H1 (cell line): ENCODE measurements around the gene APOBEC3G. TPM values are rescaled to one million over a fixed set of nuclear protein-coding genes. Genes with fewer than 3 reads are reported as not detected.

Experiments
- CTCF ChIA-PET: fragments of 300-600 bp; sonication (Branson Sonifier 250); formaldehyde crosslinking; loops from one replicate; lab custom pipeline; 2021; ENCODE audit not compliant: partially characterized antibody; lab: Charles Lee
- POLR2A ChIA-PET: fragments of 300-600 bp; sonication (Branson Sonifier 250); formaldehyde crosslinking; loops from one replicate; lab custom pipeline; 2021; ENCODE audit warnings: inconsistent platforms; ENCODE audit not compliant: partially characterized antibody; lab: Charles Lee
- DNase-seq, 2 experiments: peaks; one replicate each; pipeline versions ENCODE4 v3.0.0 to v3.0.0-alpha.2; 2010 to 2022; ENCODE audit warnings: low spot score in 2 of 2, low read depth in 1 of 2, mixed read lengths in 1 of 2
- FAIRE-seq: peaks from 2 replicates; lab custom pipeline; 2011; peaks lifted over from hg19 to GRCh38; lab: Jason Lieb, UNC
- H2AFZ ChIP-seq: 2 replicates; pipeline ENCODE4 v1.8.1; 2012; ENCODE audit warnings: low read length, inconsistent platforms
- H2AK5ac ChIP-seq: 2 replicates; pipeline ENCODE4 v1.6.1; 2013; ENCODE audit warnings: low read depth, low read length
- H2BK120ac ChIP-seq: replicated peaks from 2 replicates; pipeline ENCODE3; 2013; ENCODE audit warnings: low read depth, low read length, inconsistent platforms
- H2BK12ac ChIP-seq: 2 replicates; pipeline ENCODE4 v1.6.1; 2013; ENCODE audit warnings: low read depth, low read length
- H2BK15ac ChIP-seq: 2 replicates; pipeline ENCODE4 v1.6.1; 2013; ENCODE audit warnings: low read length
- H2BK20ac ChIP-seq: 2 replicates; pipeline ENCODE4 v1.6.1; 2013; ENCODE audit warnings: low read length
- H2BK5ac ChIP-seq: 2 replicates; pipeline ENCODE4 v1.6.1; 2013; ENCODE audit warnings: low read depth, low read length
- H3K14ac ChIP-seq: 2 replicates; pipeline ENCODE4 v1.6.1; 2013; ENCODE audit warnings: inconsistent platforms; ENCODE audit not compliant: insufficient read length
- H3K18ac ChIP-seq: 2 replicates; pipeline ENCODE4 v1.6.1; 2013; ENCODE audit warnings: low read length; ENCODE audit errors: extremely low read depth
- H3K23ac ChIP-seq: 2 replicates; pipeline ENCODE4 v1.6.1; 2013; ENCODE audit warnings: inconsistent platforms; ENCODE audit not compliant: insufficient read length
- H3K23me2 ChIP-seq: 2 replicates; pipeline ENCODE4 v1.6.1; 2013; ENCODE audit warnings: low read depth, low read length
- H3K27ac ChIP-seq: 2 replicates; pipeline ENCODE4 v1.6.1; 2011; ENCODE audit warnings: low read depth, low read length, inconsistent platforms
- H3K27me3 ChIP-seq, 4 experiments: replicated peaks in 1 of 4; 1 replicate in 1 of 4; 2 replicates in 3 of 4; pipeline versions ENCODE4 v1.6.1 to v1.8.1; 2011 to 2013; ENCODE audit warnings: low read length in 3 of 4, mild to moderate bottlenecking in 3 of 4, inconsistent platforms in 2 of 4, mixed read lengths in 2 of 4, moderate library complexity in 1 of 4; ENCODE audit not compliant: control insufficient read depth in 3 of 4, insufficient read depth in 3 of 4; ENCODE audit errors: extremely low read depth in 1 of 4
- H3K36me3 ChIP-seq, 4 experiments: 2 replicates each; pipeline versions ENCODE4 v1.6.1 to v1.8.1; 2011 to 2013; ENCODE audit warnings: mild to moderate bottlenecking in 4 of 4, low read length in 3 of 4, moderate library complexity in 2 of 4, control low read depth in 1 of 4, inconsistent platforms in 1 of 4; ENCODE audit not compliant: insufficient read depth in 4 of 4, control insufficient read depth in 2 of 4
- H3K4ac ChIP-seq: replicated peaks from 2 replicates; pipeline ENCODE3; 2013; ENCODE audit warnings: low read length, low read depth, mixed read lengths, inconsistent platforms; ENCODE audit not compliant: insufficient read length
- H3K4me1 ChIP-seq, 4 experiments: replicated peaks in 1 of 4; 1 replicate in 1 of 4; 2 replicates in 3 of 4; pipeline versions ENCODE4 v1.6.1 to v1.8.1; 2011 to 2013; ENCODE audit warnings: low read length in 3 of 4, inconsistent platforms in 2 of 4, mixed read lengths in 1 of 4; ENCODE audit not compliant: insufficient read depth in 4 of 4, control insufficient read depth in 3 of 4
- H3K4me2 ChIP-seq, 2 experiments: 2 replicates each; pipeline versions ENCODE4 v1.6.1 to v1.8.1; 2011 to 2013; ENCODE audit warnings: low read depth in 2 of 2, low read length in 2 of 2, control low read depth in 1 of 2, inconsistent platforms in 1 of 2, mild to moderate bottlenecking in 1 of 2; ENCODE audit not compliant: insufficient read depth in 1 of 2
- H3K4me3 ChIP-seq, 4 experiments: fragments of 200-600, 300-600 bp in 1 of 4; sonication (generic), shearing (Covaris generic), sonication (Bioruptor Twin) in 1 of 4; 2 replicates each; pipeline versions ENCODE4 v1.5.1 to v1.8.1; 2011 to 2016; ENCODE audit warnings: low read length in 4 of 4, low read depth in 3 of 4, control low read depth in 2 of 4, inconsistent platforms in 2 of 4, mild to moderate bottlenecking in 2 of 4, mixed read lengths in 1 of 4, moderate library complexity in 1 of 4; ENCODE audit not compliant: insufficient read depth in 2 of 4; ENCODE audit errors: extremely low read depth in 1 of 4
- H3K56ac ChIP-seq: replicated peaks from 2 replicates; pipeline ENCODE3; 2013; ENCODE audit warnings: low read depth, mild to moderate bottlenecking, mixed read lengths, low read length, inconsistent platforms; ENCODE audit not compliant: insufficient read length
- H3K79me1 ChIP-seq: 2 replicates; pipeline ENCODE4 v1.6.1; 2013; ENCODE audit warnings: low read depth, low read length, control low read depth
- H3K79me2 ChIP-seq, 2 experiments: 2 replicates each; pipeline versions ENCODE4 v1.6.1 to v1.8.1; 2012 to 2013; ENCODE audit warnings: low read length in 2 of 2, mild to moderate bottlenecking in 2 of 2, inconsistent platforms in 1 of 2; ENCODE audit not compliant: insufficient read depth in 2 of 2, control insufficient read depth in 1 of 2
- H3K9ac ChIP-seq, 4 experiments: replicated peaks in 1 of 4; 1 replicate in 1 of 4; 2 replicates in 3 of 4; pipeline versions ENCODE4 v1.6.1 to v1.8.1; 2011 to 2013; ENCODE audit warnings: low read depth in 3 of 4, low read length in 3 of 4, control low read depth in 2 of 4, mild to moderate bottlenecking in 2 of 4, moderate library complexity in 2 of 4, inconsistent platforms in 1 of 4; ENCODE audit errors: extremely low read depth in 1 of 4
- H3K9me3 ChIP-seq, 2 experiments: 2 replicates each; pipeline versions ENCODE4 v1.6.1 to v1.8.1; 2012 to 2013; ENCODE audit warnings: mild to moderate bottlenecking in 2 of 2, moderate library complexity in 2 of 2, control low read depth in 1 of 2, inconsistent platforms in 1 of 2, low read depth in 1 of 2, low read length in 1 of 2, mixed read lengths in 1 of 2; ENCODE audit not compliant: insufficient read depth in 2 of 2
- H4K20me1 ChIP-seq, 2 experiments: replicated peaks in 1 of 2; 2 replicates each; pipeline versions ENCODE3 to v1.8.1; 2011 to 2013; ENCODE audit warnings: inconsistent platforms in 2 of 2, low read length in 2 of 2, mild to moderate bottlenecking in 1 of 2; ENCODE audit not compliant: insufficient read depth in 2 of 2, control insufficient read depth in 1 of 2
- H4K5ac ChIP-seq: 2 replicates; pipeline ENCODE4 v1.6.1; 2013; ENCODE audit warnings: low read length, low read depth, mixed read lengths, inconsistent platforms; ENCODE audit not compliant: insufficient read length
- H4K8ac ChIP-seq: 2 replicates; pipeline ENCODE4 v1.8.0; 2013; ENCODE audit warnings: mild to moderate bottlenecking, moderate library complexity, low read length, inconsistent platforms; ENCODE audit not compliant: insufficient read depth; ENCODE audit errors: extremely low read depth
- H4K91ac ChIP-seq: replicated peaks from 2 replicates; pipeline ENCODE3; 2013; ENCODE audit warnings: low read length, mixed read lengths, inconsistent platforms; ENCODE audit not compliant: insufficient read length
- GABPA ChIP-seq: IDR thresholded peaks from 2 replicates; pipeline ENCODE4 v1.6.1; 2011; ENCODE audit warnings: mild to moderate bottlenecking, low read length, moderate library complexity, borderline replicate concordance; ENCODE audit not compliant: insufficient read depth
- HDAC6 ChIP-seq: IDR thresholded peaks from one replicate; pipeline ENCODE4 v1.7.1; 2012; ENCODE audit warnings: low read depth, mild to moderate bottlenecking, inconsistent platforms, low read length, moderate library complexity
- RFX5 ChIP-seq: IDR thresholded peaks from 2 replicates; pipeline ENCODE4 v1.6.1; 2011; ENCODE audit warnings: low read depth, low read length, improper control_type of control experiment, borderline replicate concordance
- SIRT6 ChIP-seq: IDR thresholded peaks from one replicate; pipeline ENCODE4 v1.7.1; 2012; ENCODE audit warnings: low read length, inconsistent platforms
- SUZ12 ChIP-seq: fragments of 200-600 bp; sonication (generic); IDR thresholded peaks from 2 replicates; pipeline ENCODE4 v1.6.1; 2012; ENCODE audit warnings: mild to moderate bottlenecking, inconsistent platforms, low read length, moderate library complexity, mixed read lengths
- TAF1 ChIP-seq: IDR thresholded peaks from 2 replicates; pipeline ENCODE4 v1.6.1; 2011; ENCODE audit warnings: mild to moderate bottlenecking, low read depth, low read length
- TCF12 ChIP-seq: IDR thresholded peaks from 2 replicates; pipeline ENCODE4 v1.6.1; 2011; ENCODE audit warnings: low read depth, mild to moderate bottlenecking, low read length
- USF2 ChIP-seq: IDR thresholded peaks from 2 replicates; pipeline ENCODE4 v1.6.1; 2011; ENCODE audit warnings: low read length, improper control_type of control experiment
- WGBS, 2 experiments: shearing (Covaris generic) in 1 of 2; methylation state at CpG; one replicate each; pipeline versions ENCODE4 v1.1.6 to v1.1.7; 2013 to 2015; ENCODE audit warnings: low lambda C conversion rate in 2 of 2, mixed read lengths in 2 of 2, inconsistent platforms in 1 of 2, low coverage in 1 of 2, missing lambda C conversion rate in 1 of 2; ENCODE audit not compliant: insufficient replicate concordance in 2 of 2, insufficient coverage in 1 of 2, insufficient read length in 1 of 2; ENCODE audit errors: extremely low coverage in 1 of 2, missing lambda C conversion rate in 1 of 2; 5-methylcytosine and 5-hydroxymethylcytosine counted together
- polyA plus RNA-seq, 7 experiments: library from polyadenylated mRNA; depleted of rRNA in 3 of 7; stranded (reverse) in 5 of 7; unstranded in 2 of 7; fragments of >200 nt in 5 of 7; fragments of 200-250 nt in 2 of 7; gene quantifications; 1 replicate in 5 of 7; 2 replicates in 1 of 7; 4 replicates in 1 of 7; pipeline versions ENCODE4 v1.2.1 to v1.2.3, GENCODE V29; 2011 to 2013; ENCODE audit warnings: missing spikeins in 2 of 7, mixed read lengths in 2 of 7
- total RNA-seq: library from RNA; stranded (reverse); fragmentation: NEBNext Ultra II Directional; extraction: Animal tissue kit (Norgen Biotek cat#: 25700); gene quantifications from 2 replicates; pipeline ENCODE4 v1.2.1, GENCODE V29; 2021
- TF ChIP-seq, protein P1 (sequence below): IDR thresholded peaks from 2 replicates; pipeline ENCODE4 v1.6.1; 2011; ENCODE audit warnings: low read depth, mild to moderate bottlenecking, low read length; ENCODE audit not compliant: insufficient read depth

Gene APOBEC3G
- total and polyA plus RNA-seq, 2 of the 8 experiments (the other 6 are each of a cell fraction or from before 2014, with no cell fraction given) = 1.7 to 2.0 TPM

DNA sequence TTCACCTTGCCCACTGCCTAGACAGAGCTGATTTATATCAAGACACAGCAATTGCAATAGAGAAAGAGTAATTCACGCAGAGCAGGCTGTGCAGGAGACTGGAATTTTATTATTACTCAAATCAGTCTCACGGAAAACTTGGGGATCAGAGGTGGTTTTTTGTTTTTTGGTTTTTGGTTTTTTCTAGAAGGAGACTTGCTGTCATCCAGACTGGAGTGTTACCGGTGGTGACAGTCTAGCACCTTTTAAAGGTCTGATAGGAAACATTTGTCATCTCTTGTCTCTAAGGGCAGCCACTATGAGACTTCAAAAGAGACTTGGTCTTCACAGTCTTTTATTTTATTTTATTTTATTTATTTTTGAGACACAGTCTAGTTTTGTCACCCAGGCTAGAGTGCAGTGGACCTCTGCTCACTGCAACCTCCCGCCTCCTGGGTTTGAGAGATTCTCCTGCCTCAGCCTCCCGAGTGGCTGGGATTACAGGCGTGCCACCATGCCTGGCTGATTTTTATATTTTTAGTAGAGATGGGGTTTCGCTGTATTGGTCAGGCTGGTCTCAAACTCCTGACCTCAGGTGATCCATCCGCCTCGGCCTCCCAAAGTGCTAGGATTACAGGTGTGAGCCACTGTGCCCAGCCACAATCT lies 39.0 kb downstream of the APOBEC3G start:
- no peak overlapping the region for H3K14ac ChIP-seq
- no peaks in the 10 kb centered on the region for H3K9me3 ChIP-seq
- no peak overlapping the region for H2AK5ac ChIP-seq
- H2BK5ac ChIP-seq = no peak overlapping the region
- H3K79me2 ChIP-seq = no peaks in the 10 kb centered on the region
- H4K8ac ChIP-seq = no peak overlapping the region
- POLR2A ChIA-PET = no interaction called here
- H4K91ac ChIP-seq = no peak overlapping the region
- 91% methylated on average over 9 of the region's 9 CpGs; no CpG with 5 or more reads in 1 of the 2 experiments for WGBS, 2 experiments
- no peaks in the 10 kb centered on the region for H3K79me1 ChIP-seq
- H3K27me3 ChIP-seq = no peaks in the 10 kb centered on the region; a peak in 1 of 7 replicates
- no peak overlapping the region for H3K9ac ChIP-seq
- H3K4me1 ChIP-seq = peaks cover 2 to 17% (median 7%) of the 10 kb centered on the region in 4 experiments; a peak in 4 of 7 replicates
- H2BK15ac ChIP-seq = no peak overlapping the region
- H3K23ac ChIP-seq = no peak overlapping the region
- no peak overlapping the region for H2BK120ac ChIP-seq
- H3K4ac ChIP-seq = no peak overlapping the region
- no peak overlapping the region for H3K56ac ChIP-seq
- H2BK20ac ChIP-seq = no peak overlapping the region
- H3K36me3 ChIP-seq = no peaks in the 10 kb centered on the region
- H4K5ac ChIP-seq = no peak overlapping the region
- no peaks in the 10 kb centered on the region for H4K20me1 ChIP-seq
- no peak overlapping the region for H3K4me3 ChIP-seq
- no peak overlapping the region for H3K18ac ChIP-seq
- CTCF ChIA-PET = interaction anchor here (1.1 to 2.4 kb wide), 4 partner anchors 17 to 175 kb away, joined by 3 to 10 read pairs (median 6); no protein-coding TSS in a partner anchor
- DNase-seq (no peak), FAIRE-seq (no peak)
- H3K23me2 ChIP-seq = no peaks in the 10 kb centered on the region; the same call in 1 of the 2 replicates
- no peak overlapping the region for H3K27ac ChIP-seq
- H2BK12ac ChIP-seq = no peak overlapping the region
- peak overlapping the region in 1 of 2 experiments; percentile 36; a peak in 2 of 4 replicates for H3K4me2 ChIP-seq
- no peak overlapping the region for H2AFZ ChIP-seq
- TF ChIP-seq, protein P1, sequence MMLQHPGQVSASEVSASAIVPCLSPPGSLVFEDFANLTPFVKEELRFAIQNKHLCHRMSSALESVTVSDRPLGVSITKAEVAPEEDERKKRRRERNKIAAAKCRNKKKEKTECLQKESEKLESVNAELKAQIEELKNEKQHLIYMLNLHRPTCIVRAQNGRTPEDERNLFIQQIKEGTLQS = no peak
- TF ChIP-seq SUZ12 = no peak
- no peak for TF ChIP-seq SIRT6
- no peak for TF ChIP-seq HDAC6
- no peak for TF ChIP-seq TCF12
- no peak for TF ChIP-seq TAF1
- TF ChIP-seq RFX5 = no peak
- no peak for TF ChIP-seq USF2
- no peak for TF ChIP-seq GABPA
